PFSK-1 (cell line): ENCODE measurements around the gene GABBR2.

Source experiments
- POLR2AphosphoS5 ChIP-seq: IDR thresholded peaks from 2 replicates; pipeline ENCODE4 v1.6.1; 2012; ENCODE audit warnings: low read depth, mild to moderate bottlenecking, control low read depth, low read length, moderate library complexity
- SIN3A ChIP-seq: IDR thresholded peaks from 2 replicates; pipeline ENCODE4 v1.6.1; 2012; ENCODE audit warnings: mild to moderate bottlenecking, low read length, moderate library complexity, borderline replicate concordance; ENCODE audit not compliant: insufficient read depth
- TAF1 ChIP-seq: IDR thresholded peaks from 2 replicates; pipeline ENCODE4 v1.6.1; 2012; ENCODE audit warnings: low read length, control low read depth, borderline replicate concordance; ENCODE audit not compliant: insufficient read depth
- TF ChIP-seq, protein P1 (sequence below), 2 experiments: IDR thresholded peaks; 2 replicates each; pipeline versions ENCODE4 v1.6.1 to v1.8.0; 2011 to 2012; ENCODE audit warnings: low read depth in 2 of 2, low read length in 2 of 2, control low read depth in 1 of 2, inconsistent platforms in 1 of 2, mild to moderate bottlenecking in 1 of 2, moderate library complexity in 1 of 2; ENCODE audit not compliant: insufficient read depth in 1 of 2

- TF ChIP-seq POLR2AphosphoS5 = no peak
- TF ChIP-seq TAF1 = no peak
- TF ChIP-seq SIN3A = no peak
- TF ChIP-seq, protein P1, sequence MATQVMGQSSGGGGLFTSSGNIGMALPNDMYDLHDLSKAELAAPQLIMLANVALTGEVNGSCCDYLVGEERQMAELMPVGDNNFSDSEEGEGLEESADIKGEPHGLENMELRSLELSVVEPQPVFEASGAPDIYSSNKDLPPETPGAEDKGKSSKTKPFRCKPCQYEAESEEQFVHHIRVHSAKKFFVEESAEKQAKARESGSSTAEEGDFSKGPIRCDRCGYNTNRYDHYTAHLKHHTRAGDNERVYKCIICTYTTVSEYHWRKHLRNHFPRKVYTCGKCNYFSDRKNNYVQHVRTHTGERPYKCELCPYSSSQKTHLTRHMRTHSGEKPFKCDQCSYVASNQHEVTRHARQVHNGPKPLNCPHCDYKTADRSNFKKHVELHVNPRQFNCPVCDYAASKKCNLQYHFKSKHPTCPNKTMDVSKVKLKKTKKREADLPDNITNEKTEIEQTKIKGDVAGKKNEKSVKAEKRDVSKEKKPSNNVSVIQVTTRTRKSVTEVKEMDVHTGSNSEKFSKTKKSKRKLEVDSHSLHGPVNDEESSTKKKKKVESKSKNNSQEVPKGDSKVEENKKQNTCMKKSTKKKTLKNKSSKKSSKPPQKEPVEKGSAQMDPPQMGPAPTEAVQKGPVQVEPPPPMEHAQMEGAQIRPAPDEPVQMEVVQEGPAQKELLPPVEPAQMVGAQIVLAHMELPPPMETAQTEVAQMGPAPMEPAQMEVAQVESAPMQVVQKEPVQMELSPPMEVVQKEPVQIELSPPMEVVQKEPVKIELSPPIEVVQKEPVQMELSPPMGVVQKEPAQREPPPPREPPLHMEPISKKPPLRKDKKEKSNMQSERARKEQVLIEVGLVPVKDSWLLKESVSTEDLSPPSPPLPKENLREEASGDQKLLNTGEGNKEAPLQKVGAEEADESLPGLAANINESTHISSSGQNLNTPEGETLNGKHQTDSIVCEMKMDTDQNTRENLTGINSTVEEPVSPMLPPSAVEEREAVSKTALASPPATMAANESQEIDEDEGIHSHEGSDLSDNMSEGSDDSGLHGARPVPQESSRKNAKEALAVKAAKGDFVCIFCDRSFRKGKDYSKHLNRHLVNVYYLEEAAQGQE (IDR thresholded peaks at IDR 0.05; ENCODE audit: insufficient read depth in 1 of 2, low read depth in 2 of 2, low read length in 2 of 2) = no peak
Measured at GRCh38 chr9:98532574-98532973, 176.2 kb downstream of the GABBR2 start.
